Superior temporal gyrus (tissue), 1 donor: ENCODE measurements around the gene TBC1D13.
A peak's percentile ranks its signal among the peaks of the same experiment; 100 is the strongest.
"Not testable (repeated sequence)": the region's sequence is repeated elsewhere in the genome, so short reads cannot be mapped to it uniquely, and the experiment has no call there.

ENCODE experiments used
- DNase-seq: peaks from one replicate; pipeline ENCODE4 v3.0.0-alpha.2; 2016; ENCODE audit errors: extremely low spot score

TBC1D13 gene

DNA sequence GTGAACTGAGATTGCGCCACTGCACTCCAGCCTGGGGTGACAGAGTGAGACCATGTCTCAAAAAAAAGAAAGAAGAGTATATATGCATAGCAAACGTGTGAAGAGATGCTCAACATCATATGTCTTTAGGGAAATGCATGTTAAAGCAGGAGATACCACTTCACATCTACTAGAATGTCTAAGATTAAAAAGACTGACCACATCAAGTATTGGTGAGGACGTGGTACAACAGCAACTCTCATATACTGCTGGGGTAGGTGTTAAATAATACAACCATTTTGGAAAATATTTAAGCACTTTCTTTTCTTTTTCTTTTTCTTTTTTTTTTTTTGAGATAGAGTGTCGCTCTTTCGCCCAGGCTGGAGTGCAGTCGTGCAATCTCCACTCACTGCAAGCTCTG, 1.6 kb upstream of the TBC1D13 start:
- DNase-seq: no peak

- no peak for DNase-seq
These were observed 606 bp downstream of the TBC1D13 start for GRCh38 chr9:128787659-128788058.

DNA sequence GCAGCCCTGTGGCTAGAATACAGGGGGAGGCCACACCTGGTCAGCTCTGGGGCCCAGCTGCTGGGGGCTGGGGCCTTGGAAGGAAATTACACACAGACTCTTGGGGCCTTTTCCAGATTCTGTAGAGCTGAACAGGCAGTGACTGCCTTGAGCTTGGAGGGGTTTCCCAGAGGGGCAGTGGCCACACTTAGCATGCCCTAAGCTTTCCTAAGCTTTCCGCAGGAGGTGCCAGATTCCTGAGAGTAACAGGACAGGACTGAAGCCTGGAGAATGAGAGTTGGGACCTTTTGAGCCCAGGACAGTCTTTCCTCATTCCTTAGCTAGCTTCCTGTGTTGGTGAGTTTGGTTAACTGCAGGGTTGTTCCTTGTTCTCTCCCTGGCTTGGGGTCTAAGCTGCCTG, 1.4 kb downstream of the TBC1D13 start:
- DNase-seq: no peak

DNA sequence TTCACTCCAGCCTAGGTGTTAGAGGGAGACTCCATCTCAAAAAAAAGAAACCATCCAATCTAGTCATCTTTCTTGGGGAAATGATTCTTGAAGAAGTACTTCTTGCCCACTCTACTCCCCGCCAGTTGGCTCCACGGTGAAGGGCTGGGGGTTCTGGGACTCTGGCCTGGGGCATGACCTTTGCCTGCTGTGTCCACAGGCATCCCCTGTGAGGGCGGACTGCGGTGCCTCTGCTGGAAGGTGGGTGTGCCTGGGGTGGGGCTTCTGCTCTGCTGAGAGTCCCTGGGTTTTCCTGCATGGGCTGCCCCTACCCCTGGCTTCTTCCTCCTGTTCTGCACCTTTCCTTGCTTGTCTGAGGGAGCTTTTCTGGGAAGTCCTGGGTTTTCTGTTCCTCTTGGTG, 3.5 kb downstream of the TBC1D13 start:
- no peak for DNase-seq

- DNase-seq: no peak
These were observed 5.1 kb downstream of the TBC1D13 start for GRCh38 chr9:128792134-128792533.

GRCh38 chr9:128792978-128793686, 6.1 kb downstream of the TBC1D13 start:
- DNase-seq: no peak

DNA sequence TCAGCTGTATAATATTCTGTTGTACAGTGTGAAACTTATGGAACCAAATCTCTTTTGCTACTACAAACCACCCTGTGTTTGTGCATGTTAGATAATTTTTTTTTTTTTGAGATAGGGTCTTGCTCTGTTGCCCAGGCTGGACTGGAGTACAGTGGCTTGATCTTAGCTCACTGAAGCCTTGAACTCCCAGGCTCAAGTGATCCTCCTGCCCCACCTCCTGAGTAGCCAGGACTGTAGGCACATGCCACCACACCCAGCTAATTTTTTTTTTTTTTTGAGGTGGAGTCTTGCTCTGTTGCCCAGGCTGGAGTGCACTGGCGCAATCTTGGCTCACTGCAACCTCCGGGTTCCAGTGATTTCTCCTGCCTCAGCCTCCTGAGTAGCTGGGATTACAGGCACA, 7.9 kb downstream of the TBC1D13 start:
- DNase-seq: not testable (repeated sequence)

GRCh38 chr9:128798896-128799295, 11.8 kb downstream of the TBC1D13 start:
- no peak for DNase-seq

DNA sequence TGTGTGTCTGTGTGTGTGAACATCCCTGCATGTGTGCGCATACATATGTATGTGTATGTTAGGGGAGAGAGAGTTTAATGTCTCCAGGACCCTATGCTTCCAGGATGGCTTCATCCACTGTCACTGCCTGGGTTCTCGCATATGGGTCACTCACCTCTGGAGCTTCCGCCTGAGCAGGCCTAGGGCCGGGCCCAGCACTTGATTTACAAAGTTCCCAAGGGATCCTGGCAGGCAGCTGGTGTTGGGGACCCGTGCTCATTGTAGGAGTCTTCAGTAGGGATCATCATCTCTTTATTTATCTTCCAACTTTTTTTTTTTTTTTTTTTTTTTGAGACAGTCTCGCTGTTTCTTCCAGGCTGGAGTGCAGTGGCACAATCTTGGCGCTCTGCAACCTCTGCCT, 13.0 kb downstream of the TBC1D13 start:
- no peak for DNase-seq

- DNase-seq: no peak
These were observed 15.4 kb downstream of the TBC1D13 start for GRCh38 chr9:128802482-128802881.

DNA sequence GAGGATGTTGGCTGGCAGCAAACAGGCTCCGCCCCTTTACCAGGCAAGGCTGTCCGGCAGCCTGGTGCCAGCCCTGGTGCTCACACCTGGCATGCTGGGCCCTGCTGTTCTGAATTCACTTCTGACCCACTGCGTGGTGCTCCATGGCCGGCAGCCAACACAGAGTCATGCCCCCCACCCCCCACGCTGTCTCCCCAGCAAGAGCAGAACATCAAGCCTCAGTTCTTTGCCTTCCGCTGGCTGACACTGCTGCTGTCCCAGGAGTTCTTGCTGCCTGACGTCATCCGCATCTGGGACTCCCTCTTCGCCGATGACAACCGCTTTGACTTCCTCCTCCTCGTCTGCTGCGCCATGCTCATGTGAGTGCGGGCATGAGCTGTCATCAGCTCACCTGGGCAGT, 18.6 kb downstream of the TBC1D13 start:
- DNase-seq: peak; percentile 67

DNA sequence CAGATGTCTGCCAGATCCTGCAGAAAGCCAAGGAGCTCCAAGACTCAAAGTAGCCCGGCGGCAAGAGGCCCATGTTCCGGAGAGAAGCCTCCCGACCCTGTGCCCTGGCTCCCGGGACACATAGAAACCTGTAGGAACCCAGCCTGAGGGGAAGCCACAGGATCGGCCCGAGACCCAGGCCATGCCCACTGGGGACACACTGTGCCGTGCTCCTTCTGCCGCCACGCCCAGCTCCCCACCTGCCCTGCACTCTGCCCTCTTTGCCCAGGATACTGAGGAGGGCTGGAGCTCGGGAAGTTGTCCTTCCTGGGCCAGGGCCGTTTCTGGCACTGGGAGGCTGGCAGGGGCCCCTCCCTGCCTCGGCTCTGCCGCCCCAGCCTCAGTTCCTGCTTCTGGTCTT, 20.8 kb downstream of the TBC1D13 start:
- DNase-seq: no peak

DNA sequence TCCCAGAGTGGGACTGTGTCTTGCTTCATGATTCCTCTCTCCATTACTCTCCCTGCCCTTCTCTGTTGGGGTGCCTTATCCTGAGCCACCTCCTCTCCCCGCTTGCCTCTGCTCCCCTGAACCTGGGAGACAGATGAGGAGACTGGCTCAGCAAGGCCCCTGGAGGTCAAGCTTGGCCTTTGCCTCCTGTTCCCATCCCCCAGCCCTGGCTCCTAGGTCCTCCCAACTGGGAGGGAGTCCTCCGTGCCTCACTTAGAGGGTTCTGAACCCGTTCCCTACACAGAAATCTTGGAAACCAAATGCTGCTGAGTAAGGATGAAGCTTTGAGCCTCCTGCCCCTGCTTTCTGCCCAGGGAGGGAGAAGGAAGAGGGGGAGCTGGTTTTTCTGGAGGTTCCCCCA, 21.5 kb downstream of the TBC1D13 start:
- DNase-seq: no peak

- no peak for DNase-seq
These were observed 22.1 kb downstream of the TBC1D13 start for GRCh38 chr9:128809036-128809599.

GRCh38 chr9:128809831-128810230, 22.8 kb downstream of the TBC1D13 start:
- no peak for DNase-seq

DNA sequence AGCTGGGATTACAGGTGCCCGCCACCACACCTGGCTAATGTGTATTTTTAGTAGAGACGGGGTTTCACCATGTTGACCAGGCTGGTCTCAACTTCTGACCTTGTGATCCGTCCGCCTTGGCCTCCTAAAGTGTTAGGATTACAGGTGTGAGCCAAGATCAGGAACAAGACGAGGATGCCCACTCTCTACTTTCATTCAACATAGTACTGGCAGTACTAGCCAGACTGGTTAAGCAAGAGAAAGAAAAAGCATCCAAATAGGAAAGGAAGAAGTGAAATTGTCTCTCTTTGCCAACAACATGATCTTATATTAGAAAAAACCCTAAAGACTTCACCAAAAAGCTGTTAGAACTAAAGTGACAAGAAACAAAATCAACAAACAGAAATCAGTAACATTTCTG, 23.8 kb downstream of the TBC1D13 start:
- no peak for DNase-seq

GRCh38 chr9:128818099-128818838, 31.2 kb downstream of the TBC1D13 start, which contains the start of gene ENDOG:
TSS of gene ENDOG (plus strand) at chr9:128818500. CDS start at chr9:128818685, 185 bp downstream.
- peak; percentile 99 for DNase-seq

- no peak for DNase-seq
These were observed 32.0 kb downstream of the TBC1D13 start for GRCh38 chr9:128818839-128819715.

- peak; percentile 55 for DNase-seq
These were observed 32.9 kb downstream of the TBC1D13 start for GRCh38 chr9:128819716-128820664.

DNA sequence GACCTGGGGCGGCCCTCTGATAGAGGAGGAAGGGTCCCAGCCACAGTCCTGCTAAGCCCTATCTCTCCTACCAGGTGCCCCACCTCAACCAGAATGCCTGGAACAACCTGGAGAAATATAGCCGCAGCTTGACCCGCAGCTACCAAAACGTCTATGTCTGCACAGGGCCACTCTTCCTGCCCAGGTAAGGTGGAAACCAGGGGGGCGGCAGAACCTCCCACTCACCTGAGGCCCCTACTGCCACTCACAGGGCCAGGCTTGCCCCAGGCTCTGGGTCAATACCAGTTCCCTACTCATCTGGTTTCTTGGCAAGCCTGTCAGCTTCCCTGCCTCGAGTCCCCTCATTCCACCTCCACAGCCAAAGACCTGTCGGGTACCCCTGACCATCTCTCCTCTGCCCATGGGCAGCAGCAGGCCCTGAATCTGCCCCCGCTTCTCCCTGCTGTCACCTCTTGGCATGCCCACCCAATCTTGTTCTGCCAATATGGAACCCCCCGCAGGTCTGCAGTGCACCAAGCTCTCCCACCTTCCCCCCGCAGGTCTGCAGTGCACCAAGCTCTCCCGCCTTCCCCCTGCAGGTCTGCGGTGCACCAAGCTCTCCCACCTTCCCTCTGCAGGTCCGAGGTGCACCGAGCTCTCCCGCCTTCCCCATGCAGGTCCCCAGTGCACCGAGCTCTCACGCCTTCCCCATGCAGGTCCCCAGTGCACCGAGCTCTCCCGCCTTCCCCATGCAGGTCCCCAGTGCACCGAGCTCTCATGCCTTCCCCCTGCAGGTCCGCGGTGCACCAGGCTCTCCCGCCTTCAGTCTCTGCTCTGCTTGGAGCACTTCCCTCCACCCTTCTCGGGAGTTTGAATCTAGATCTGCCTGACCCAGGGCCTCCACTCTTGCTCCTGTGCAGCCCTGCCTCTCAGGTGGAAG, 33.9 kb downstream of the TBC1D13 start:
- DNase-seq: no peak
